Hematopoietic multipotent progenitor cell (in vitro differentiated cells): ENCODE data around the gene COL4A3. TPM values are rescaled to one million over a fixed set of nuclear protein-coding genes. Genes with fewer than 3 reads are reported as not detected.
A peak's percentile ranks its signal among the peaks of the same experiment; 100 is the strongest.

ENCODE experiments used
- DNase-seq, 3 donors: peaks; one replicate each; pipeline ENCODE4 v3.0.0-alpha.2; 2011 to 2015; ENCODE audit warnings: low read depth in 2 of 3, low spot score in 2 of 3
- total RNA-seq: library from RNA; depleted of rRNA; stranded (reverse); fragments of >200 nt; gene quantifications from one replicate; pipeline ENCODE4 v1.2.3, GENCODE V29; 2012

The COL4A3 gene
- total RNA-seq, 1 donor: under 0.01 TPM

- no peak for DNase-seq
These were observed 171.3 kb downstream of the COL4A3 start for GRCh38 chr2:227335713-227336112.

GRCh38 chr2:227337442-227337841, 173.0 kb downstream of the COL4A3 start:
- DNase-seq: no peak

GRCh38 chr2:227339098-227339599, 174.7 kb downstream of the COL4A3 start:
- no peak for DNase-seq

- DNase-seq: no peak
These were observed 175.7 kb downstream of the COL4A3 start for GRCh38 chr2:227340106-227340505.

DNA sequence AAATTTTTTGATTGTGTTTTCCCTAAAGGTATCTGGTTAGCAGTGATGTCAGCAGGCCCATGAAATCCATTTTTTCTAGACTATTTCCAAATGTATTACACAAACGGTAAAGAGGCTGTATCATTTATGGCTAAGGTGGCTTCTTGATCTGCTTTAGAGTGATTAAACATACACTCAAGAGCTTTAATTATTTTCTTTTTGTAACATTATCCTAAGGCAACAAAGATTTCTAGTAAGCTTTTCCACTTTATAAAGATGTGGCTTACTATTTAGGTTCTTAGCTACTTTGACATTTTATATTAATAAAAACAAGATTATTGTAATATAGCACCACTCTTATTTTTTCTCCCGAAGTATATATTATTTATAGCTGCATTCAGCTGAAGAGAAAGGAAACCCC, 177.1 kb downstream of the COL4A3 start:
- no peak for DNase-seq

DNA sequence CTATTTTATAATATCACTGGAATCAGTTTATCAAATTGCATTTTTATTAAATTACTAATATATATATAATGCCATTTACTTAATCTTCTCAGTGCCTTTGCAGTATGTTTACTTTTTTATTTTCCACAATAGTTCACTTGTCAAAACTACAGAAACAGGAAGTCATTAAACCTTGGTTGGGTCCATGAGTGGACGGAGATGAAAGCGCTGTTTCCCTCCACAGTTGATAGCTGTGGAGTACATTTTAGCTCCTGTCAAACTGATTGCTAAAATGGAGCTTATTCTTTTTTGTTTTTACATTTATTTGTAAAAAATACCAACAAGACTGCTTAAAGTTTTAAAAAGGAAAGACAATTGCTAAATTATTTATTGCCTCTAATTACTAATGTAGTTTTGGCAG, 179.8 kb downstream of the COL4A3 start:
- DNase-seq: no peak

- DNase-seq: no peak
These were observed 182.7 kb downstream of the COL4A3 start for GRCh38 chr2:227347117-227347516.

GRCh38 chr2:227348324-227348723, 183.9 kb downstream of the COL4A3 start:
- DNase-seq: no peak

DNA sequence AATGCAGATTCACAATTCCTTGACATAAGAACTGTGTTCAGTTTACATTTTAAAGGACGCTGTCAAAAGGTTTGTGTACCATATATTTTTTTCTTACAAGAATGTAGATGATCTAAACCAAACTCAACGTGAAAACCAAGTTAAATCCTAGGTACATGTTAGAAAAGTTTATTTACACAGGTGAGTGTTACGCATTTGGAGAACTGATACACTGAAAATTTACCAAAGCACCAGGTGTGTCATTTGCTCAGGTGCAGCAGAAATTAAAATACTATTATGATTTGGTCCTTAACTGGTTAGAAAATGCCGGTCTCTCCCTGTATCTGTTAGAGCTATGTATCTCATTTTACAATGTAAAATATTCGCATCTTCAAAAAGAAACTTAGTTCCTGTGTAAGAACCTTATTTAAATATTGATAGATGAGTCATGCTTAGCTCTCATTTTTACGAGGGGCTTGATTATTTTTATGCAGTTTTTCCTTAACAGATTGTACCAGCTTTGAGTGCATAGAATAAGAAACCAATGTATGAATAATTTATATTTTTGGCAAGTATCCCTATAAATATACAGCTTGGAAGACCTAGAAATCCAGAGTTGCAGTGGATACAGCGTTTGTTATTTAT, 185.7 kb downstream of the COL4A3 start:
- DNase-seq: no peak

DNA sequence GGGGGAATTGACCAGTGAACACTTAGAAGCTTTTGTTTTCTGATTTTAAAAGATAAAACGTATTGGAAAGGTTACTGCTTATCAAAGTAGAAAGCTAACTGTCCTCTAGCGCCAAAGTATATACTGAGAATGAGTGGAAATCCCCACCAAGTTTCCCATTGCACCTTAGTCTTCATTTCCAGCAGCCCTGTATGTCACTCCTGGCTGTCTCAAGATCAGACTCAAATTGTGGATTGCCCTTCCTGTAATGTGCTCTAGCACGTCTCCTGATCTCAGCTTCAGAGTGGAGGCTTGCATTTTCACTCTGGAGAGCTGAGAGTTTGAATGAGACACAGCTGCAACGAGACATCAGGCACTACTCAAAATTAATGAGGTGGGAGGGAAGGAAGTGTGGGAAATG, 187.2 kb downstream of the COL4A3 start:
- DNase-seq: no peak

DNA sequence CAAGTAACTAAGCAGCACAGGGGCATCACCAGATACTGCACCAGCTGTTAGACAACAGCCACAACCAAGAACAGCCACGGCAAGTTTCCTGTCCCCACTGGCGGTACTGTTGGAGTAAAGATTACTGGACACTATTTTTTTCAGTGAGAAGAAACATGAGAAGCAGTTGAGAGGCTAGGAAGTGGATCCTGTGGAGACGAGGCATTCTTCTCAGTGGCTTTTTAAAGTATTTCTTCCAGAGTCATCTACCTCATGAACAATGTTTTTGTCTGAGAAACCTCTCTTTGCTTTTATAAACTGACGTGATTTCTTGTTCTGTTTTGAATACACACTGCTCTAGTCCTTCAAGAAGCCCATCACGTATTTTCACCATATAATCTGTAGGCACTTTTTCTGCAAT, 195.9 kb downstream of the COL4A3 start:
- no peak for DNase-seq

GRCh38 chr2:227363756-227364155, 199.3 kb downstream of the COL4A3 start:
- peak in 2 of 3 donors; percentile 1 to 20 for DNase-seq

Other genes with a start within 250 kb of the COL4A3 start
- gene COL4A4, start 419 bp upstream of the COL4A3 start, total RNA-seq: not detected
- 34.2 TPM for gene MFF, start 160.6 kb downstream of the COL4A3 start, total RNA-seq
- gene TM4SF20, start 214.7 kb downstream of the COL4A3 start, total RNA-seq: not detected
- gene SCYGR1, start 223.3 kb downstream of the COL4A3 start, total RNA-seq: not detected